Measurements from ENCODE around the gene UCP1. TPM values are rescaled to one million over a fixed set of nuclear protein-coding genes. Genes with fewer than 3 reads are reported as not detected.

UCP1 gene, protein sequence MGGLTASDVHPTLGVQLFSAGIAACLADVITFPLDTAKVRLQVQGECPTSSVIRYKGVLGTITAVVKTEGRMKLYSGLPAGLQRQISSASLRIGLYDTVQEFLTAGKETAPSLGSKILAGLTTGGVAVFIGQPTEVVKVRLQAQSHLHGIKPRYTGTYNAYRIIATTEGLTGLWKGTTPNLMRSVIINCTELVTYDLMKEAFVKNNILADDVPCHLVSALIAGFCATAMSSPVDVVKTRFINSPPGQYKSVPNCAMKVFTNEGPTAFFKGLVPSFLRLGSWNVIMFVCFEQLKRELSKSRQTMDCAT
- total RNA-seq, result not detected in 2 replicates

DNA sequence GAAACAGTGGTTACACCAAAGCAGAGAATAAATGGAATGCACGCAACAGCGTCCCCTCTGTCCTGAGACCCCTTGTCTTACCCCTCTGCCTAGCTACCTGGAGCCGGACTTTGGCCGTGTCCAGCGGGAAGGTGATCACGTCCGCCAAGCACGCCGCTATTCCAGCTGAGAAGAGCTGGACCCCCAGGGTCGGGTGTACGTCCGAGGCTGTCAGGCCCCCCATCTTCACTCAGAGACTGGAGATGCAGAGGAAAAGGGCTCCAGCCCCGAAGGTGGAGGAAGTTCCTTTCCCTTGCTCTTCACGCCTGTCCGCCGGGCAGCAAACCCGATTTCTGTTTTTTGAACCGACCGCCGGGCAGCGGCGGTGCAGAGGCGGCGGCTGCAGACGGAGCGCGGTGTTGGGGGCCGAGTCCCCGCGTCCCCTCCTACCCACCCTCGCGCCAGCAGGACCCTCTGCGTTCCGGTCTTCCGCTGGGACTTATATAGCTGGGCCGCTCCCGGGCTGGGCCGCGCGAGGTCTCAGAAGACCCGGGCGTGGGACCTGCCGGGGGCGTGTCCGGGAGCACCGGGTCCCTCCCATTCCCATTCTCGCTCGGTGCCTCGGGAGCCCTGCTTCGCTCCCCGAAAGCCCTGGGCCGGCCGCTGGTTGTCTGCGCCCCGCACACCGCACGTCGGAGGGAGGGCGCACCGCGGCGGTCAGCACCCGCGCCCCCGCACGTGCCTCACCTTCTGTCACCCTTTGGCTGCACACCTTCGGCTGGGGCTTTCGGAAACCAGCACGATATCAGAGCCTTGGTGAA is at the start of gene UCP1:
TSS of gene UCP1 (minus strand) at position 455 of the 800 bp plus-strand sequence. CDS start at position 223, 232 bp downstream.
- H3K36me3 Mint-ChIP-seq (ENCODE audit: low read depth), result no peaks in the 10 kb centered on the region
- no peak for DNase-seq (ENCODE audit: low spot score)
- peaks cover 13% of the 10 kb centered on the region for H3K9me3 Mint-ChIP-seq
- intact Hi-C loops (cut with micrococcal nuclease), result no loop called here
- H3K27ac Mint-ChIP-seq, result no peak within 1 kb of the TSS
- peaks cover 2% of the 10 kb centered on the region for H3K4me1 Mint-ChIP-seq (ENCODE audit: low read depth)
- no peak within 1 kb of the TSS for H3K4me3 Mint-ChIP-seq (ENCODE audit: low read depth)
- peaks cover 55% of the 10 kb centered on the region for H3K27me3 Mint-ChIP-seq (ENCODE audit: low read depth)

DNA sequence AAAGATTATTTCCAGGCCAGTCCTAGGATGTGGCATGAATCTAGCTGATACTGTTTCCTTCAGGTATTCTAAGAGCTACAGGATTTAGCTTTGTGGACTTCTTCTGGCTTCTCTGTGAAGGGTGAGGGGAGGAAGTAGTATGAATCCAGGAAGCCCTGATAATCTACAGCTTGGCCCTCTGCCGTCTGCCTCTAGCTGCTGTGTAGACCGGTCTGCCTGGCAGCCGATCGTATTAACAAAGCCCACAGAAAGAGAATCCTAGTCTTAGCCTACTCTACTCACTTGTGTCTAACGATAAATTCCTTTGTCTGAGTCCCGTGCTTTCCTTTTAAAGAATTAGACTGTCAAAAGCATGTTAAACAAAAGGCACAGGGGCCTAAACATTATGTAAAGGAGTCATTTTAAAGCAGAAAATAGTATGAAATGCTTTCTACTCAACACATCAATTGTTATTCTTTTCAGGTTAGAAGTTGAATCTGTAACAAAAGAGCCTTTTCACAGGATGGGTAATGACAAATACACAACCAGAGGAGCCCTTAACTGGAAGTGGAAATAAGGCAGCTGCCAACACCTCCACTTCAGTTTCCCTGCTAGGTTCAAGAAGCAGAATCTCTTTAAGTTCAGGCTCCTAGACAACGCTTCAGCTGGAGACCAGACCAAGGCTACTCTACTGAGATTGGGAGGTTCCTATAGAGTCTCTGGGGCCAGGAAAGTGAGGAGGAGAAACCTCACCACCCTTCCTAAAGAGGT is 48.9 kb upstream of the UCP1 start:
- no peaks in the 10 kb centered on the region for H3K36me3 Mint-ChIP-seq (ENCODE audit: low read depth)
- H3K9me3 Mint-ChIP-seq, result no peaks in the 10 kb centered on the region
- H3K4me1 Mint-ChIP-seq (ENCODE audit: low read depth), result no peaks in the 10 kb centered on the region
- no peak overlapping the region for H3K4me3 Mint-ChIP-seq (ENCODE audit: low read depth)
- H3K27me3 Mint-ChIP-seq (ENCODE audit: low read depth), result peaks cover 5% of the 10 kb centered on the region
- DNase-seq (ENCODE audit: low spot score), result no peak
- intact Hi-C loops (cut with micrococcal nuclease), result no loop called here
- H3K27ac Mint-ChIP-seq, result no peak overlapping the region

DNA sequence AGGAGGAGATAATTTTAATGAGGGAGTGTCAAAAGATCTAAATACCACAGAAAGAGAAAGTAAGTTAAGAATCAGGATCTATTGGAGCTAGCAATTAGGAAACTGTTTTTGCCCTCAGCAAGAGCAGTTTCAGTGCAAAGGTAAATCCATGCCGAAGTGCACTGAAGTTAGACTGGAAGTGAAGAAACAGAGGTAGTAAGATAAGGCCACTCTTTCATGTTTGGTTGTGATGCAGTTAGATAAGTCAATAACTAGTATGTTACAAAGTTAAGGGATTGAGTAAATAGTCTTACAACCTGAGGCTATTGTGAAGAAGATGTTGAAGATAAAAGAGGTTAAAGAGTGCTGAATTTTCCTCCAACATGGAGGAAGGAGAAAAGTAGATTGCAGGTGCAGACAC is 46.7 kb upstream of the UCP1 start:
- Mint-ChIP-seq H3K4me1 (ENCODE audit: low read depth) (no peaks in the 10 kb centered on the region), H3K36me3 (ENCODE audit: low read depth) (no peaks in the 10 kb centered on the region), H3K27ac (no peak overlapping the region), H3K9me3 (no peaks in the 10 kb centered on the region), H3K27me3 (ENCODE audit: low read depth) (peaks cover 6% of the 10 kb centered on the region), H3K4me3 (ENCODE audit: low read depth) (no peak overlapping the region)
- DNase-seq (ENCODE audit: low spot score), result no peak
- intact Hi-C loops (cut with micrococcal nuclease), result no loop called here

DNA sequence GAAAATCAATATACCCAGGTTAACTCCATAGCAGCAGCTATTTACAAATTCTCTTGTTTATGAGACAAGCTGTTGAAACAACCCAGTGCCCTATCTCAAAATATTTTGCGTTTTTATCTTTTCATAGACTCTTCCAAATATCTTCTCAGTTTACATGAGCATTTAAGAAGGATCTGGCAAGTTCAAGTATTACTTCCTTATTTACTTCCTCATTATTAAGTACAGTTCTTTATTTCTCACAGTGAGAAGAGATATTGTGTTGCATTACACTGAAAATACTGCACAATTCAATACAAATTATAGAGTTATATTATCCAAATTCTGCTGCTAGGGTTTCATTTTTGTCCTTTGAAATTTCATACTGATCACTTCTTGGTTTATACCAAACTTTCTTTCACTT is 43.6 kb upstream of the UCP1 start:
- Mint-ChIP-seq H3K27me3 (ENCODE audit: low read depth) (peaks cover 4% of the 10 kb centered on the region), H3K4me1 (ENCODE audit: low read depth) (no peaks in the 10 kb centered on the region), H3K27ac (no peak overlapping the region), H3K9me3 (no peaks in the 10 kb centered on the region), H3K36me3 (ENCODE audit: low read depth) (no peaks in the 10 kb centered on the region), H3K4me3 (ENCODE audit: low read depth) (no peak overlapping the region)
- intact Hi-C loops (cut with micrococcal nuclease), result no loop called here
- no peak for DNase-seq (ENCODE audit: low spot score)

DNA sequence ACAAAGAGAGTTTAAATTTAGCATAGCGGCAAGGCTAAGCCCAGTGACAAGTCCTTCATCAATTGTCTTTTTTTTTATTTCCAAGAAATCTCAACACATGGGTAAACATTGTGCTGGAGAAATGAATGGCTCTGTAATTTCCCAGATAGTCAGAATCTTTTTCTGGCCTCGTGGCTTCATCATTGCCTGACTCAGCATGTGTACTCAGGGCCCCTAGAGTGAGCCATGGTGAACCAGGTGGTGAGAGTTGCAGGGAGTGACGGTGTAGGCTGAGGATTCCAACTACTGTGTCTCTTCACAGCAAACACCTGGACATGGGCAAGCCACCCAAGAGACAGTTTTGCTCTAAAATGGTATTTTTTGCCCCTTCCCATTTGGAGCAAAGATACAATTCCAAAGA is 43.1 kb upstream of the UCP1 start:
- intact Hi-C loops (cut with micrococcal nuclease), result no loop called here
- Mint-ChIP-seq H3K9me3 (no peaks in the 10 kb centered on the region), H3K27ac (no peak overlapping the region), H3K36me3 (ENCODE audit: low read depth) (no peaks in the 10 kb centered on the region), H3K27me3 (ENCODE audit: low read depth) (peaks cover 5% of the 10 kb centered on the region), H3K4me1 (ENCODE audit: low read depth) (no peaks in the 10 kb centered on the region), H3K4me3 (ENCODE audit: low read depth) (no peak overlapping the region)
- DNase-seq (ENCODE audit: low spot score), result no peak

DNA sequence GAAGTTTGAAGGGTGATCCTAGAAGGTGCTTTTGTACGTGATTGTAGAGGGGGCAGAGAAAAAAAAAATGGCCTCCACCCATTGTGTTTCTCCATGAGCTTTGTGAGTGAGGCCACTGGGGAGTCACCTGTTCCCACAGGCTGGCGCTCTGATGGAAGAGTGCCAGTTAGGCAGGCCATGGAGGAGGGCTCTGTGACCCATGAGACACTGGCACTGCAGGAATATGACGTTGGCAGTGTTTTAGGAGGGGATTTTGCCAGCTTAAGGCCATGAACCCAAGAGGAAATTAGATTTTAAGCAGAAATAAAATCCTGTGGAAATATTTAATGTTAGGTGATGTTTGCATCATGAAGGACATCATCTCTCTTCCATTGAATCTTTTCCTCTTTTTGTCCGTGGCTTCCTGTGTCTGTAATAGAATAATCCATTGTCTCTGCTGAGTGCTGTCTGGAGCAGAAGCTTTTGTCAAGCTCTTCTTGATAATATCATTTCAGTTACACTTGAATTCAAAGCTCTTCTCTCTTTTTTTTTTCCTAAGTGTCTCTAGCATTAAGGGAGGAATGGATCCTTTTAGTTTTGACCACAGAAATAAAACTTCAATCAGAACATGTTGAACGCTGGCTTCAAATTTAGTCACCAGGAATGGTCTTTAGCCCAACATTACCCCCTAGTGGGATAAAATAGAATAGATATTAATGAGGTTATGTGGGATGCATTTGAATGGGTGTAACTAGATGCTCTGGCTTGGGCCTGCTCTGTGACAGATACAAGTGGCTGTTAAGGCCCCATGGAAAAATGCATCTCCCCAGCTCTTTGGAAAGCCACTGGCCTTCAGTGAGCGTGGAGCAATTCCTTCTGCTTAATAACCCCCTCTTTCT is 41.0 kb upstream of the UCP1 start:
- no peak for DNase-seq (ENCODE audit: low spot score)
- no peaks in the 10 kb centered on the region for H3K36me3 Mint-ChIP-seq (ENCODE audit: low read depth)
- intact Hi-C loops (cut with micrococcal nuclease), result loop anchor here (1.0 kb wide), 2 partner anchors 85 to 249 kb away; partner anchors contain the start of gene ELMOD2

DNA sequence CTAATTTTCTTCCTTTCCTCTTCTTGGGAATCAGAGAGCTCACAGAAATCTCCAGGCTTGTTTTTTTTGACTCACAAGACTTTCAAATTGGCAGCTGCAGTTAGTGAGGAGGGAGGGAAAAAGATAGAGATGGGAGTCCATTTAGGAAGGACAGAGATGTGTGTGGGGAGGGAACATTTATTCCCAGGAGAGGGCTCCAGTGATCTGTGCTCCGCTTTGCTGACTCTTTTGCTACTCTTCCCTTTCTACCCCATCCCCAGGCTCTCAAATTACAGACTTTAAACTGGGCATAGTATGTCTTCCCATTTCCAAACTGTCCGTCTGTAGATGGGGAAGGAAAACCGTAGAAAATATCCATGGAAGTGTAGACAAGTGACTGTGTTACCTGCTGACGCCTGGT is 39.1 kb upstream of the UCP1 start:
- Mint-ChIP-seq H3K27me3 (ENCODE audit: low read depth) (peaks cover 7% of the 10 kb centered on the region), H3K27ac (no peak overlapping the region), H3K9me3 (no peaks in the 10 kb centered on the region), H3K36me3 (ENCODE audit: low read depth) (no peaks in the 10 kb centered on the region), H3K4me3 (ENCODE audit: low read depth) (no peak overlapping the region), H3K4me1 (ENCODE audit: low read depth) (no peaks in the 10 kb centered on the region)
- intact Hi-C loops (cut with micrococcal nuclease), result no loop called here
- DNase-seq (ENCODE audit: low spot score), result no peak

More for the DNA sequence above, 41.0 kb upstream of the UCP1 start:
- Mint-ChIP-seq H3K27ac (no peak overlapping the region), H3K9me3 (no peaks in the 10 kb centered on the region), H3K4me3 (ENCODE audit: low read depth) (no peak overlapping the region), H3K4me1 (ENCODE audit: low read depth) (no peaks in the 10 kb centered on the region), H3K27me3 (ENCODE audit: low read depth) (peaks cover 10% of the 10 kb centered on the region)

DNA sequence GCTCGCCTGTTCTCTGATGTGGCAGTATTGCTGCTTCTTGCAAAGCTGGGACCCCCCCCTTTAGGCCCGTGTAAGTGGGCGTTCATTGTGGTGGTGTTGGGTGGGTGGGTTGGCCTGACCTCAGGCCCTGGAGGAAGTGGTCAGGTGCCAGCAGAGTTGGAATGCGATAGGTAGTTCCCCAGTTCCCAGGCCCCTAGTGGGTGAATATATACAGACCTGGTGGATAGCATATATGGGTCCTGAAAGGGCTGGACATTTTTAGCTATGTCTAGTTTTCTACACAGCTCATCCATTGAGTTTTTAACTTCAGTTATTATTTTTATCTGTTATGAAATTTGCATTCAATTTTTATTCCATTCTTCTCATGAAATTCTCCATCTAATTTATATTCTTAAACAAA is 35.8 kb upstream of the UCP1 start:
- intact Hi-C loops (cut with micrococcal nuclease), result no loop called here
- H3K9me3 Mint-ChIP-seq, result no peaks in the 10 kb centered on the region
- no peak overlapping the region for H3K4me3 Mint-ChIP-seq (ENCODE audit: low read depth)
- no peaks in the 10 kb centered on the region for H3K36me3 Mint-ChIP-seq (ENCODE audit: low read depth)
- H3K4me1 Mint-ChIP-seq (ENCODE audit: low read depth), result no peaks in the 10 kb centered on the region
- DNase-seq (ENCODE audit: low spot score), result no peak
- peaks cover 17% of the 10 kb centered on the region for H3K27me3 Mint-ChIP-seq (ENCODE audit: low read depth)
- H3K27ac Mint-ChIP-seq, result no peak overlapping the region

DNA sequence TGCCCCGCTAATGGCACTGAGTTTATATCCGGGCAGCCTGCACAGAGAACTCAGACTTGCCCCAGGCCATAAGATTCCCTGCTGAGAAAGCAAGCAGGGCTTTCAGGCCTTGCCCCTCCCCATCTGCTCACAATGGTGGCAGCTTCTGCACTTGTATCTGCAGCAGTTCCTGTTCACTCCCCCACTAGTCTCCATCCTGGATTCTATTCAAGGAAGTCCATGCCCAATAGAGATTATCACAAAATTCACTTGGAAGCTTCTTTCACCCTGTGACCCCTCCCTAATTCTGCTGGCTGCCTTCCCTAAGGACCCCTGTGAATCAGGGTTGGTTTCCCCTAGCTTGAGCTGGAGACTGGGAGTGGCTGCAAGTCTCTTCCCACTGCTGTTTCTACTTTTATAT is 34.5 kb upstream of the UCP1 start:
- Mint-ChIP-seq H3K36me3 (ENCODE audit: low read depth) (no peaks in the 10 kb centered on the region), H3K4me3 (ENCODE audit: low read depth) (no peak overlapping the region), H3K4me1 (ENCODE audit: low read depth) (no peaks in the 10 kb centered on the region), H3K9me3 (no peaks in the 10 kb centered on the region), H3K27me3 (ENCODE audit: low read depth) (peaks cover 23% of the 10 kb centered on the region), H3K27ac (no peak overlapping the region)
- intact Hi-C loops (cut with micrococcal nuclease), result no loop called here
- DNase-seq (ENCODE audit: low spot score), result no peak

DNA sequence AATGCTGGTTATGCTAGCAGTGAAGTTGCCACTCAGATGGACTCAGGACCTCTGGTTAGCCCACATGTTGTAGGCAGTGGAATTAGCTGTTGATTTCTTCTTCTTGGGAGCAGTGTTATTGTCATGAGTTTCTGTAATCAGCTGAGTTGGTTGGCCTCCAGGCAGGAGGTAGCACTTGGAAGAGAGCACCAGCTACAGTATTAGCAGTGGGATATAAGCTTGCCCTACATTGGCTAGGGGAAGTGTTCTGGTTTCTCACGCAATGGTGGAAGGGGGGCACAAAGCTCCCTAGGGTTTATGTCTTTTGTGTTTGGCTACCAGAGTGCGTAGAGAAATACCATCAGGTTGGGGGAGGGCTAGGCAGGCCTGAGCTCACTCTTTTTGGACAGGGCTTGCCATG is 34.0 kb upstream of the UCP1 start:
- H3K27me3 Mint-ChIP-seq (ENCODE audit: low read depth), result peaks cover 27% of the 10 kb centered on the region
- H3K4me3 Mint-ChIP-seq (ENCODE audit: low read depth), result no peak overlapping the region
- H3K4me1 Mint-ChIP-seq (ENCODE audit: low read depth), result no peaks in the 10 kb centered on the region
- DNase-seq (ENCODE audit: low spot score), result no peak
- H3K9me3 Mint-ChIP-seq, result no peaks in the 10 kb centered on the region
- no peak overlapping the region for H3K27ac Mint-ChIP-seq
- H3K36me3 Mint-ChIP-seq (ENCODE audit: low read depth), result no peaks in the 10 kb centered on the region
- intact Hi-C loops (cut with micrococcal nuclease), result no loop called here

DNA sequence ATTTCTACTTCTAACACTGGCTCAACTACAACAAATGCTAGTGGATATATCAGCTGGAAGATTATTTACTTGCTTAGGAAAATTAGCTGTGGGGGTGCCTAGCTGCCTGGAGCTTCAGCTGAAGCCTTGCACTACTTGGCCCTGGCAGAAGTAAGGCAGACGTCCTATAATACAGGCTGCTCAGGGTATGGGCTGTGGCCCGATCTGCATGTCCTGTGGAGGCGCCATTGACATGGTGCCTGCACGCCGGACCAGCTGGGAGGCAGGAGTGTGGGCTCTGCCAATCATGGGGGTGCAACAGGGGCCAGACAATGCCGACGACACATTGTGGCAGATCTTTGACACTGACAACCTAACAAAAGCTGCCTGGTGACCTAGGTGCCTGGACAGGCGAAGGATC is 31.6 kb upstream of the UCP1 start:
- no peak overlapping the region for H3K4me3 Mint-ChIP-seq (ENCODE audit: low read depth)
- H3K27ac Mint-ChIP-seq, result no peak overlapping the region
- intact Hi-C loops (cut with micrococcal nuclease), result no loop called here
- no peak for DNase-seq (ENCODE audit: low spot score)
- no peaks in the 10 kb centered on the region for H3K9me3 Mint-ChIP-seq
- peaks cover 24% of the 10 kb centered on the region for H3K27me3 Mint-ChIP-seq (ENCODE audit: low read depth)
- no peaks in the 10 kb centered on the region for H3K36me3 Mint-ChIP-seq (ENCODE audit: low read depth)
- no peaks in the 10 kb centered on the region for H3K4me1 Mint-ChIP-seq (ENCODE audit: low read depth)

DNA sequence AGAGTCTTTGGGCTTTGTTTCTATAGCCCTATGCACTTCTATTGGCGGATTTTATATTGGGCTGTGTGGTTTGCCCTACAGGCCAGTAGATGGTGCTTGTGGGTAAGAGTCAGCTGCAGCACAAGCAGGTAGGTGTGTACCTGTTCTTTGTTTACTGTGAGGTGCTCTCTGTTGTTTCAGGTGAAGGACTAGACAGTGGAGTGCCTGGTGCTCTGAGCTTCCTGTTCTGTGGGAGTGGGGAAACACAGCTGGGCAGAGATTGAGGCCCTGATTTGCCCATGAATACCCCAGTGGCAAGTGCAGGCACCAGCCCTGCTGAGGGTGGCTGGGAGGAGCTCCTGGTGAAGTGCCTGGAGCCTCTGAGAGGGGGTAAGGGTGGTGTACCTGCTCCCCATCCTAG is 26.3 kb upstream of the UCP1 start:
- DNase-seq (ENCODE audit: low spot score), result no peak

More for the DNA sequence above, 26.3 kb upstream of the UCP1 start:
- intact Hi-C loops (cut with micrococcal nuclease), result no loop called here
- peaks cover 6% of the 10 kb centered on the region for H3K4me1 Mint-ChIP-seq (ENCODE audit: low read depth)
- H3K9me3 Mint-ChIP-seq, result peaks cover 9% of the 10 kb centered on the region
- H3K4me3 Mint-ChIP-seq (ENCODE audit: low read depth), result no peak overlapping the region
- no peaks in the 10 kb centered on the region for H3K36me3 Mint-ChIP-seq (ENCODE audit: low read depth)
- no peak overlapping the region for H3K27ac Mint-ChIP-seq
- peaks cover 39% of the 10 kb centered on the region for H3K27me3 Mint-ChIP-seq (ENCODE audit: low read depth)
